Activated naive CD4-positive, alpha-beta T cell treated with anti-CD3 and anti-CD28 coated beads for 36 hours (primary cell): Measurements from ENCODE around the gene DUSP28. TPM values are rescaled to one million over a fixed set of nuclear protein-coding genes. Genes with fewer than 3 reads are reported as not detected.

Experiments used
- CTCF ChIA-PET: fragments of 350-600 bp; sonication (Branson Sonifier 250); formaldehyde crosslinking; loops from one replicate; lab custom pipeline; 2021; ENCODE audit warnings: antibody characterized with exemption; lab: Charles Lee
- DNase-seq: peaks from one replicate; pipeline ENCODE4 v3.0.0-alpha.2; 2020
- H3K27ac Mint-ChIP-seq: one replicate; pipeline ENCODE4 v1.8.0; 2021; ENCODE audit warnings: mild to moderate bottlenecking, mixed read lengths
- H3K27me3 Mint-ChIP-seq: one replicate; pipeline ENCODE4 v1.8.0; 2021; ENCODE audit warnings: low read depth, mixed read lengths
- H3K36me3 Mint-ChIP-seq: one replicate; pipeline ENCODE4 v1.8.0; 2021; ENCODE audit warnings: low read depth, mixed read lengths
- H3K4me1 Mint-ChIP-seq: one replicate; pipeline ENCODE4 v1.8.0; 2021; ENCODE audit warnings: low read depth, mixed read lengths
- H3K4me3 Mint-ChIP-seq: one replicate; pipeline ENCODE4 v1.8.0; 2021; ENCODE audit warnings: mild to moderate bottlenecking, moderate library complexity, mixed read lengths
- H3K9me3 Mint-ChIP-seq: one replicate; pipeline ENCODE4 v1.8.0; 2021; ENCODE audit warnings: mixed read lengths
- intact Hi-C: fragments of 100-400 bp; cut with micrococcal nuclease; formaldehyde crosslinking; loops from one replicate; pipeline ENCODE4 v1.15.1; 2023
- total RNA-seq, 2 experiments: library from RNA; stranded (reverse); gene quantifications; one replicate each; pipeline ENCODE4 v1.2.3, GENCODE V29; 2021

The DUSP28 gene
- total RNA-seq, 2 experiments from 2014 or later: 5.1 to 5.6 TPM

DNA sequence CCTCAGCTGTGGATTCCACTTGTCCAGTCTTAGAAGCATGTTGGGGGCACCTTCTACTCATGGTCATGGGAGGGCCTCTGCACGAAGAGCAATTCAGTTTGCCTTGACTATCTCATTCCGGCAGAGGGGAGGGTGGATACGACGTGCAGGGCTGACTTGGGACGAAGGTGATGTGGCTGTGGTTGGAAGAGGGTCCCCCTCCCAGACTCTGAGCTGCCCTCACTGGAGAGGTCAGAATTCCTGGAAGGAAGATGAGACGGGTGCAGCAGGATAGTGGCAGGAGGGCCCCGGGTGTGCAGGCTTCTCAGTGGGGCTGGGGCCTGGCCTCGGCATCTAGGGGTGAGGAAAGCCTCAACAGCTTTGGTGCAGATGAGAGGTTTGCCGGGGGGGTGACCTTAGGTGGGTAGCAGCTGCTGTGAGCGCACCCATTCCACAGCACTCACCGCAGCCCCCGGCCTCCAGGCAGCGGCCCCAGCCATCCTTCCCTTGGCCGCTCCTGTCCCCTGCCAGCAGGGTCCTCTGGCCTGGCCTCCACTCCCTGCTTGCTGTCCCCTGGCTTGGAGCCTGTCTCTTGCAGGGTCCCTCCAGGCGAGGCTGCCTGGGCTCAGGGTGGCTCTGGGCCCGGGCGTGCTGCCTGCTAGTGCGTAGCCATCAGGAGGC, 11.3 kb downstream of the DUSP28 start:
- H3K4me1 Mint-ChIP-seq: peaks cover 28% of the 10 kb centered on the region
- no peaks in the 10 kb centered on the region for H3K36me3 Mint-ChIP-seq
- no peak overlapping the region for H3K27ac Mint-ChIP-seq
- no peak overlapping the region for H3K4me3 Mint-ChIP-seq
- H3K27me3 Mint-ChIP-seq: no peaks in the 10 kb centered on the region
- CTCF ChIA-PET: no interaction called here
- no peak for DNase-seq
- intact Hi-C loops: no loop called here
- no peaks in the 10 kb centered on the region for H3K9me3 Mint-ChIP-seq

DNA sequence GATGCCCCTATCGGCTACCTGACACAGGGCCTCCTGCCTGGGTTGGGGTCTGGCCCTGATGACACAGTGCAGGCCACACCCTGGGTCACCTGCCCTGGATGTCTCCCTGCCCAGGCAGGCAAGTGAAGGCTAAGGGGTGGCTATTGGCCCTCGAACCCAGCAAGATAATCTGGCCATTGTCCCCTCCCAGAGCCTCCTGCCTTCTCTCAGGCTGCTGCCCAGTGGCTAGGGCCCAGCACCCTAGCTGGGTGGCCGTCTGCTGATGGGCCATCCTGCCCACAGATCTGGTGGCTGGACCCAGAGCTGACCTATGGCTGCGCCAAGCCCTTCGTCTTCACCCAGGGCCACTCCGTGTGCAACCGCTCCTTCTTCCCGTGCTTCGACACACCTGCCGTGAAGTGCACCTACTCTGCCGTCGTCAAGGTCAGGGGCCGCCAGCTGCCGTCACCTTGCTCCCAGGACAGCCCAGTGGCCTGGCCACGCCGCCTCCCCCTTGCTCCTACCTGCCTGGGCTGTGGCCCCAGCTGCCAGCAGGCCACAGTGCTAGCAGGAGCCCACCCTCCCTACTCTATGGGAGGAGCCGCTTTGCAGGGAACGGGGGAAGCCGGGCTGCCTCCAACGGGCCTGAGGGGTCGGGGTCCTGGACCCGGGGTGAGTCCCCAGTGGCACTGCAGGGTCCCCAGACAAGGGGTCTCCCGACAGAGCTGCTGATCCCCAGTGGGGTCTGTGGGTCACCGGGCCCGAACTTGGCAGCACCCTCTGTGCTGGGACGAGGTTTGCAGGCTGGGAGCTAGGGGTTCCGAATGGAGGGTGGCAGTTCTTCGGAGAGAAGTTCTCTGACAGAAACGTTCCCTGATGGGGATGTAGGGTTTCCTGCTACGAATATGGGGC, 12.2 kb downstream of the DUSP28 start:
- no peak overlapping the region for H3K27ac Mint-ChIP-seq
- H3K9me3 Mint-ChIP-seq: no peaks in the 10 kb centered on the region
- H3K27me3 Mint-ChIP-seq: no peaks in the 10 kb centered on the region
- DNase-seq: no peak
- no peak overlapping the region for H3K4me3 Mint-ChIP-seq
- peaks cover 26% of the 10 kb centered on the region for H3K4me1 Mint-ChIP-seq
- H3K36me3 Mint-ChIP-seq: no peaks in the 10 kb centered on the region
- intact Hi-C loops: no loop called here
- CTCF ChIA-PET: no interaction called here

DNA sequence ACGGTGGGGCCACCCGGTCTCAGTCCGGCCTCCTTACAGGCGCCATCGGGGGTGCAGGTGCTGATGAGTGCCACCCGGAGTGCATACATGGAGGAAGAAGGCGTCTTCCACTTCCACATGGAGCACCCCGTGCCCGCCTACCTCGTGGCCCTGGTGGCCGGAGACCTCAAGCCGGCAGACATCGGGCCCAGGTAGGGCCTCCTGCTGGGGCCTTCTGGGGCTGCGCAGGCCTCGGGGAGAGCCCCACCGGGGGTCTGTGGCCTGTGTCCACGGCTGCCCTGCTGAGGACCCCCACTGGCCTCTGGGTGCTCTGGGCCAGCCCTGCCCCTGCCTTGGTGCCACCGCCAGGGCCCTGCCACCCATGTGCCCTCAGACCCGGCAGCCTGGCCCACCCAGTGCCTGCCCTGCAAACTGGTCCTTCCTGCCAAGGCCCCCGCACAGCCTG, 12.9 kb downstream of the DUSP28 start:
- Mint-ChIP-seq H3K36me3 (no peaks in the 10 kb centered on the region), H3K4me3 (no peak overlapping the region), H3K4me1 (peaks cover 23% of the 10 kb centered on the region), H3K27ac (no peak overlapping the region), H3K27me3 (no peaks in the 10 kb centered on the region), H3K9me3 (no peaks in the 10 kb centered on the region)
- DNase-seq: no peak
- CTCF ChIA-PET: interaction anchor here (0.9 kb wide), 1 partner anchor 8 kb away, joined by 3 read pairs; no protein-coding TSS in a partner anchor
- intact Hi-C loops: no loop called here

DNA sequence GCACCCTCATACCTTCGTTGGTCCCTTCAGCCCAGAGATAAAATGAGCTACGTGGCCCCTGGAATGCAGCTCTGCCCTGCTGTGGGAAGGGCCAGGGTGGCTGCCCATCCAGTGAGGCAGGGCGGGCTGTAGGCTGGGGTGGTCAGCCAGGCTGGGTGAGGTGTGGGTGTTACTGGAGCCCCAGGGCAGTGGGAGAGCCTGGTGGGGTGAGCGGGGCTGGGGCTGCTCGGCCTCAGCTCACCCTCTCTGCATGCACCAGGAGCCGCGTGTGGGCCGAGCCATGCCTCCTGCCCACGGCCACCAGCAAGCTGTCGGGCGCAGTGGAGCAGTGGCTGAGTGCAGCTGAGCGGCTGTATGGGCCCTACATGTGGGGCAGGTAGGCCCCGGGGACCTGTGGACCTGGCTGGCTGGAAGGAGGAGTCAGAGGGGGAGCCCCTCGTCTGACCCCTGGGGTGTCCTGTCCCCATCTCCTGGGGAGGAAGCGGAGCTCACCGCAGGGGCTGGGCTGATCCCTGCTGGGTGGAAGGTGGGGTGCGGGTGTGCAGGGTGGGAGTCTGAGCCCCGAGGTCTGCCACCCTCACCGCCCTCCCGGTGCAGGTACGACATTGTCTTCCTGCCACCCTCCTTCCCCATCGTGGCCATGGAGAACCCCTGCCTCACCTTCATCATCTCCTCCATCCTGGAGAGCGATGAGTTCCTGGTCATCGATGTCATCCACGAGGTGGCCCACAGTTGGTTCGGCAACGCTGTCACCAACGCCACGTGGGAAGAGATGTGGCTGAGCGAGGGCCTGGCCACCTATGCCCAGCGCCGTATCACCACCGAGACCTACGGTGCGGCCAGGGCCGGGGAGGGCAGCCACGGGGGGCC, 13.6 kb downstream of the DUSP28 start:
- no peaks in the 10 kb centered on the region for H3K36me3 Mint-ChIP-seq
- CTCF ChIA-PET: interaction anchor here (0.9 kb wide), 1 partner anchor 8 kb away, joined by 3 read pairs; no protein-coding TSS in a partner anchor
- no peaks in the 10 kb centered on the region for H3K9me3 Mint-ChIP-seq
- H3K27me3 Mint-ChIP-seq: no peaks in the 10 kb centered on the region
- peaks cover 26% of the 10 kb centered on the region for H3K4me1 Mint-ChIP-seq
- no peak overlapping the region for H3K4me3 Mint-ChIP-seq
- H3K27ac Mint-ChIP-seq: no peak overlapping the region
- intact Hi-C loops: no loop called here
- no peak for DNase-seq

DNA sequence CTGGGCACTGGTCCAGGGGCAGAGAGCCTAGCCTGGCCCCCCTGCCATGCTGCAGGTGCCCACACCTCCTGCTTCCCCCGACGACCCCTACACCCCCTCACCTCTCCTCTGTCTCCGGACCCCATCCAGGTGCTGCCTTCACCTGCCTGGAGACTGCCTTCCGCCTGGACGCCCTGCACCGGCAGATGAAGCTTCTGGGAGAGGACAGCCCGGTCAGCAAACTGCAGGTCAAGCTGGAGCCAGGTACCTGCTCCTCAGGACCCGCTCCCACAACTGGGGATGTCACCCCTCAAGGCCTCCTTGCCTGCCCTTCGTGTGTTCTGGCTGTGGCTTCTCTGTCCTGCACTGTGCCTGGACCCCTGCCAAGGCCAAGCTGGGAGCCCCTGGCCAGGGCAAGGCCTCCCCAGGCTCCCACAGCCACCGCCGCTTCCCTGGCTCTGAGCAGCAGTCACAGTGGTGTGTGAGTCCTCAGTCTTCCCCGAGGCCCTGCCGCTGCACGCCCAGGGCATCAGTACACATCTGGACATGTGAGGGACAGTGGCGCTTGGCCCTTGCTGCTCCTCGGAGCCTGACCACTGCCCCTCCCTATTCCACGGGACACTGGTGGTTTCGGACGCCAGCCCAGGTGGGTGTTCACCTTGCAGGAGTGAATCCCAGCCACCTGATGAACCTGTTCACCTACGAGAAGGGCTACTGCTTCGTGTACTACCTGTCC, 14.4 kb downstream of the DUSP28 start:
- no peaks in the 10 kb centered on the region for H3K27me3 Mint-ChIP-seq
- peaks cover 29% of the 10 kb centered on the region for H3K4me1 Mint-ChIP-seq
- H3K9me3 Mint-ChIP-seq: no peaks in the 10 kb centered on the region
- CTCF ChIA-PET: no interaction called here
- no peaks in the 10 kb centered on the region for H3K36me3 Mint-ChIP-seq
- no peak overlapping the region for H3K27ac Mint-ChIP-seq
- H3K4me3 Mint-ChIP-seq: no peak overlapping the region
- intact Hi-C loops: no loop called here
- DNase-seq: no peak

DNA sequence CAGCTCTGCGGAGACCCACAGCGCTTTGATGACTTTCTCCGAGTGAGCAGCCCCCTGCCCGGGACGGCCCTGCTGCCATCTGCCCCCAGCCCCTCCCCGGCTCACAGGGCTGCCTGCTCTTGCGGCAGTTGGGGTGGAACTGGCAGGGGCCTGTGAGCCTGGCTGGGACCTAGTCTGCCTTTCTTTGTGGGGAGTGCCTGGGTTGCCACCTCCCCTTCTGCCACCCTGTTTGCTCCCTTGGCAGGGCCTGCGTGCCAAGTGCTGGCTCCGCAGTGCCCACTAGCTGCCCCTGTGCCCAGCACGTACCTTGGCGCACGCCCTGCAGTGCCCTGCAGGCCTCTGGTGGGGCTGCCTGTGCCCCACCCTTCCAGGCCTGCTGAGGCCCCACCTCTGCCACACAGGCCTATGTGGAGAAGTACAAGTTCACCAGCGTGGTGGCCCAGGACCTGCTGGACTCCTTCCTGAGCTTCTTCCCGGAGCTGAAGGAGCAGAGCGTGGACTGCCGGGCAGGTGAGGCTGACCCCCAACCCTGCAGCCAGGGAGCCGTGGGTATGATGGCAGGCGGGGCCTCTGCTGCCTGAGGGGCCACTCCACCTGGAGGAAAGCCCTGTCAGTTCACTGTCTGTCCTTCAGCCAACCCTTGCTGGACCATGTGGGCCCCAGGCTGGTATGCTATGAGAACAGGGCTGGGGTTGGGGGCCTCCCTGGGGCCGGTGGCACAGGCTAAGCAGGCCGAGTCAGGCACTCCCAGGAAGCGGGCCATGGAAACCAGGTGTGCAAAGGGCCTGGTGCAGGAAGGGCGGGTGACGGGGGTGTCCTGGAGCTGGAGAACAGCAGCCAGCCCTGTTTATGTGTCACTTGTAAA, 15.2 kb downstream of the DUSP28 start:
- no peaks in the 10 kb centered on the region for H3K36me3 Mint-ChIP-seq
- no peak overlapping the region for H3K4me3 Mint-ChIP-seq
- intact Hi-C loops: no loop called here
- no peaks in the 10 kb centered on the region for H3K27me3 Mint-ChIP-seq
- DNase-seq: no peak
- CTCF ChIA-PET: no interaction called here
- H3K27ac Mint-ChIP-seq: no peak overlapping the region
- H3K9me3 Mint-ChIP-seq: no peaks in the 10 kb centered on the region
- peaks cover 29% of the 10 kb centered on the region for H3K4me1 Mint-ChIP-seq

DNA sequence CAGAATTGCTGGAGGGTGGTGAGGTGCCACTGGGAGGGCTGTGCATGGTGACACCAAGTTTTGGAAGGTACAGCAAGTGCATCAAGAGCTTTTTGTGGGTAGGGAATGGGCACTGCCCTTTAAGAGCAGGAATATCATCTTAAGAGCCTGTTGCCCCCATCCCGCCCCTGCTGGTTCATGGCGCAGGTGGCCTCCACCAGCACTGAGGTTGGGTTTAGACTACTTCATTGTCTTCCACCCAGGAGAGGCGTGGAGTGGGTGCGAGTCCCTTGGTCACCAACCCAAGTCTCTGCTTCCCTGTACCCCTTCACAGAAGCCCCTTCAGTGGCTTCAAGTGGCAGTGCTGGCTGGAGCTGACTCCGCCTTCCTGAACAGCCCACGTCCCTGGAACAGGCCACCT, 15.9 kb downstream of the DUSP28 start:
- H3K4me1 Mint-ChIP-seq: peaks cover 24% of the 10 kb centered on the region

DNA sequence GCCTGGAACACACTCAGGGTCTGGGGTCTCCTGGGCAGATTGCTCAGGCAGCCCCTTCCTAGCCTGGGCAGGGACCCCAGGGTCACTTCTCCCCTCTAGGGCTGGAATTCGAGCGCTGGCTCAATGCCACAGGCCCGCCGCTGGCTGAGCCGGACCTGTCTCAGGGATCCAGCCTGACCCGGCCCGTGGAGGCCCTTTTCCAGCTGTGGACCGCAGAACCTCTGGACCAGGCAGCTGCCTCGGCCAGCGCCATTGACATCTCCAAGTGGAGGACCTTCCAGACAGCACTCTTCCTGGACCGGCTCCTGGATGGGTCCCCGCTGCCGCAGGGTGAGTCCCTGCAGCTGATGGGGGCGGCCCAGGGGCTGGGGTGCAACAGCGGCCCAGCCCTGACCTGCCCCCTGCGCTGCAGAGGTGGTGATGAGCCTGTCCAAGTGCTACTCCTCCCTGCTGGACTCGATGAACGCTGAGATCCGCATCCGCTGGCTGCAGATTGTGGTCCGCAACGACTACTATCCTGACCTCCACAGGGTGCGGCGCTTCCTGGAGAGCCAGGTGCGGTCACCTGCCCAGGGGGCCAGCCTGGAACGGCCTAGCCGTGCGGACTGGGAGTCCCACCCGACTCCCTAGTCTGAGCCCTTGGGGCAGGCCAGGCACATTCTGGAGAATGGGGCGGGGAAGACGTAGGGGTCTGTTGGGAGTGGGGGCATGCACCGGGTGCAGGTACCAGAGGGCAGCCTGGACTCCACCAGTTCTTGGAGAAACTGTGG, 16.5 kb downstream of the DUSP28 start:
- H3K27ac Mint-ChIP-seq: no peak overlapping the region
- H3K27me3 Mint-ChIP-seq: no peaks in the 10 kb centered on the region
- H3K9me3 Mint-ChIP-seq: peaks cover 2% of the 10 kb centered on the region
- peaks cover 20% of the 10 kb centered on the region for H3K4me1 Mint-ChIP-seq
- no peak overlapping the region for H3K4me3 Mint-ChIP-seq
- H3K36me3 Mint-ChIP-seq: peaks cover 5% of the 10 kb centered on the region
- CTCF ChIA-PET: no interaction called here
- intact Hi-C loops: no loop called here
- DNase-seq: no peak

More for the DNA sequence above, 15.9 kb downstream of the DUSP28 start:
- Mint-ChIP-seq H3K27me3 (no peaks in the 10 kb centered on the region), H3K9me3 (no peaks in the 10 kb centered on the region), H3K4me3 (no peak overlapping the region), H3K36me3 (peaks cover 3% of the 10 kb centered on the region), H3K27ac (no peak overlapping the region)
- CTCF ChIA-PET: no interaction called here
- no peak for DNase-seq
- intact Hi-C loops: no loop called here

DNA sequence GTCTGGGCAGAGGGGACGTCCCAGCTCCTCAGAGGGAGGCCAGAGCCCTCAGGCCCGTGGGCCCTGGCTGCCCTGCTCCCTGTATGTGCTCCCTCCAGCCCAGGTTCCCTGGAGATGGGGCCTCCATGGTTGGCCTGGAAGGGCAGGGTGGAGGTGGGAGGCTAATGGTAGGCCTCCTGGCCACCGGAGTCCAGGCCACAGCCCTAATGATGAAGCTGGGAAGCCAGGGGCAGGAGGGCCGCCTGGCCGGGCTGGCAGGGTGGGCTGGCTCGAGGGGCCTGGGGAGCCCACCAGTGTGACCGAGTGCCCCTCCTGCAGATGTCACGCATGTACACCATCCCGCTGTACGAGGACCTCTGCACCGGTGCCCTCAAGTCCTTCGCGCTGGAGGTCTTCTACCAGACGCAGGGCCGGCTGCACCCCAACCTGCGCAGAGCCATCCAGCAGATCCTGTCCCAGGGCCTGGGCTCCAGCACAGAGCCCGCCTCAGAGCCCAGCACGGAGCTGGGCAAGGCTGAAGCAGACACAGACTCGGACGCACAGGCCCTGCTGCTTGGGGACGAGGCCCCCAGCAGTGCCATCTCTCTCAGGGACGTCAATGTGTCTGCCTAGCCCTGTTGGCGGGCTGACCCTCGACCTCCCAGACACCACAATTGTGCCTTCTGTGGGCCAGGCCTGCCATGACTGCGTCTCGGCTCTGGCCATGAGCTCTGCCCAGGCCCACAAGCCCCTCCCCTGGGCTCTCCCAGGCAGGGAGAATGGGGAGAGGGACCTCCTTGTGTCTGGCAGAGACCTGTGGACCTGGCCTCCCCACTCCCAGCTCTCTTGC, 17.3 kb downstream of the DUSP28 start:
- no peak overlapping the region for H3K4me3 Mint-ChIP-seq
- no peak for DNase-seq
- intact Hi-C loops: no loop called here
- CTCF ChIA-PET: no interaction called here
- H3K9me3 Mint-ChIP-seq: peaks cover 2% of the 10 kb centered on the region
- H3K4me1 Mint-ChIP-seq: peaks cover 26% of the 10 kb centered on the region
- no peak overlapping the region for H3K27ac Mint-ChIP-seq
- H3K27me3 Mint-ChIP-seq: no peaks in the 10 kb centered on the region
- H3K36me3 Mint-ChIP-seq: peaks cover 7% of the 10 kb centered on the region

DNA sequence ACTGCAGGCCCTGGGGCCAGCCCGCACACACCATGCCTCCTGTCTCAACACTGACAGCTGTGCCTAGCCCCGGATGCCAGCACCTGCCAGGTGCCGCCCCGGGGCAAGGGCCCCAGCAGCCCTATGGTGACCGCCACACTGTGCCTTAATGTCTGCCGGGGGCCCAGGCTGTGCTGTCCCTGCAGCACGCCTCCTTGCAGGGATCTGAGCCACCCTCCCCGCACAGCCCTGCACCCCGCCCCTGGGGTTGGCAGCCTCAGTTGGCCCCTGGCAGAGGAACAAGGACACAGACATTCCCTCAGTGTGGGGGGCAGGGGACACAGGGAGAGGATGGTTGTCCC, 17.9 kb downstream of the DUSP28 start:
- CTCF ChIA-PET: no interaction called here

More for the DNA sequence above, 17.9 kb downstream of the DUSP28 start:
- H3K9me3 Mint-ChIP-seq: peaks cover 2% of the 10 kb centered on the region
- H3K4me1 Mint-ChIP-seq: peaks cover 26% of the 10 kb centered on the region
- no peak for DNase-seq
- H3K27me3 Mint-ChIP-seq: no peaks in the 10 kb centered on the region
- H3K36me3 Mint-ChIP-seq: peaks cover 7% of the 10 kb centered on the region
- intact Hi-C loops: no loop called here
- no peak overlapping the region for H3K27ac Mint-ChIP-seq
- no peak overlapping the region for H3K4me3 Mint-ChIP-seq
